Activated CD4-positive, alpha-beta T cell treated with anti-CD3 and anti-CD28 coated beads for 48 hours (primary cell): ENCODE data around the gene NBPF3.
A peak's percentile ranks its signal among the peaks of the same experiment; 100 is the strongest.
"Not testable (repeated sequence)": the region's sequence is repeated elsewhere in the genome, so short reads cannot be mapped to it uniquely, and the experiment has no call there.

Source experiments
- DNase-seq: peaks from one replicate; pipeline ENCODE4 v3.0.0-alpha.2; 2020

Gene NBPF3

GRCh38 chr1:21439721-21440629, at the start of gene NBPF3:
TSS of gene NBPF3 (plus strand) at chr1:21440137. CDS start at chr1:21445087, 4,950 bp downstream.
- peak; percentile 91 for DNase-seq

GRCh38 chr1:21391497-21391896, 48.4 kb upstream of the NBPF3 start:
- no peak for DNase-seq

GRCh38 chr1:21392587-21393263, 47.2 kb upstream of the NBPF3 start:
- no peak for DNase-seq

DNA sequence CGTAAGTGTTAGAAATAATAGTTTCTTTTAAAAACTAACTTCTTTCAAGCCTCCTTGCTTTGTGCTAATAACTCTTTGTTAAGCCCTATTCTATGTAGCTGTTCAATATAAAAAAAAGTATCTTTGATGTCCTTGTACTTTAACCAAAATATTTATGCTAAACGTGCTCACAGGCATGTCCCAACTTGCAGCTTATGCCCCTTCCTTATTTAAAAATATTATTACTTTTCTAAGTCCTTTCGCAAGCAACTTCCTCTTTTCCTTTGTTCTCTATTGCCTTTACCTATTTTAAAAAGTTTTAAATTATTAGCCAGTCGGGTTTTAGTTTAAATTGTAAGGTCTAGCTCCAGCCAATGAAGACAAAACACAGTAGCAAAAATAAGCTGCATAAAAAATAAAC, 43.4 kb upstream of the NBPF3 start:
- DNase-seq: no peak

- DNase-seq: peak; percentile 16
Measured at GRCh38 chr1:21397813-21398188, 42.1 kb upstream of the NBPF3 start.

DNA sequence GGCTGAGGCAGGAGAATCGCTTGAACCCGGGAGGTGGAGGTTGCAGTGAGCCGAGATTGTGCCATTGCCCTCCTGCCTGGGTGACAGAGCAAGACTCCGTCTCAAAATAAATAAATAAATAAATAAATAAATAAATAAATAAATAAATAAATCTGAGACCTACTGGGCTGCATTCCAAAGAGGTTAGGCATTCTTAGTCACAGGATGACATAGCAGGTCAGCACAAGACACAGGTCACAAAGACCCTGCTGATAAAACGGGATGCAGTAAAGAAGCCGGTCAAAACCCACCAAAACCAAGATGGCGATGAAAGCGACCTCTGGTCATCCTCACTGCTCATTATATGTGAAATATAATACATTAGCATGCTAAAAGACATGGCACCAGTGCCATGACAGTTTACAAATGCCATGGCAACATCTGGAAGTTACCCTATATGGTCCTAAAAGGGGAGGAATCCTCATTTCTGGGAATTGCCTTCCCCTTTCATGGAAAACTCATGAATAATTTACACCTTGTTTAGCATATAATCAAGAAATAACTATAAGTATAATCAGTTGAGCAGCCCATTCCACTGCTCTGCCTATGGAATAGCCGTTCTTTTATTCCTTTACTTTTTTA, 38.1 kb upstream of the NBPF3 start:
- DNase-seq: not testable (repeated sequence)

DNA sequence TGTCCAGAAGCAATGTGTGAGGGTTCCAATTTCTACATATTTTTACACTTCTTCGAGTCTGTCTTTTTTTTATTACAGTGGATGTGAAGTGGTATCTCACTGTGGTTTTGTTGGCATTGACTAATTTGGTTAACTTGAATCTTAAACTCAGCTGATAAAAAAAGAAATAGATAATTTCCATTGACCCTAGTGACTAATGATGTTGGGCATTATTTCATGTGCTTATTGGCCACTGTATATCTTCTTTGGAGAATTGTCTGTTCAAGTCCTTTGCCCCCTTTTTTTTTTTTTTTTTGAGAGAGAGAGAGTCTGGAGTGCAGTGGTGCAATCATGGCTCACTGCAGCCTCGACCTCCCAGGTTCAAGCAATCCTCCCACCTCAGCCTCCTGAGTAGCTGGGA, 33.3 kb upstream of the NBPF3 start:
- DNase-seq: no peak

DNA sequence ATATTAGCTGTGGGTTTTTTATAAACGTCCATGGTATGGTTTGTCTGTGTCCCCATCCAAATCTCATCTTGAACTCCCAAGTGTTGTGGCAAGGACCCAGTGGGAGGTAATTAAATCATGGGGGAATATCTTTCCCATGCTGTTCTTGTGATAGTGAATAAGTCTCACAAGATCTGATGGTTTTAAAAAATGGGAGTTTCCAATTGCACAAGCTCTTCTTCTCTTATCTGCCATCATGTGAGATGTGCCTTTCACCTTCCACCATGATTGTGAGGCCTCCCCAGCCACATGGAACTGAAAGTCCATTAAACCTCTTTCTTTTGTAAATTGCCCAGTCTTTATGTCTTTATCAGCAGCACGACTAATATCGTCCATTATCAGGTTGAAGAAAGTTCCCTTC, 30.0 kb upstream of the NBPF3 start:
- not testable (repeated sequence) for DNase-seq

- no peak for DNase-seq
Measured at GRCh38 chr1:21414015-21414414, 25.9 kb upstream of the NBPF3 start.

GRCh38 chr1:21420378-21420777, 19.6 kb upstream of the NBPF3 start:
- DNase-seq: not testable (repeated sequence)

DNA sequence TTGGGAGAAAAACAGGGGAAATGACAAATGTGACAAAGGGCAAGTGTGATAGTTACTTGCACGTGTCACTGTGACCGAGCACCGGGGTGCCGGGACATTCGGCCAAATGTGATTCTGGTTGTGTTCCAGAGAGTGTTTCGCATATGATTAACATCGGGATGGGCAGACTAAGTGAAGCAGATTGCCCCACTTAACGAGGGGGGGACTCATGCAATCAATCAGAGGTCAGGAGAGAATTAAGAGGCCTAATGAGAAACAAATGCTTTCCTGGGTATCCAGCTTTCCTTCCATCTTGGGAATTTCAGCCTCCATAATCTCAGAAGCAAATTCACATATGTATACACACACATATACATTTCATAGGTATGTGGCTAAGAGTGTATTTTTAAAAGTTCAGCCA, 18.6 kb upstream of the NBPF3 start:
- DNase-seq: not testable (repeated sequence)

DNA sequence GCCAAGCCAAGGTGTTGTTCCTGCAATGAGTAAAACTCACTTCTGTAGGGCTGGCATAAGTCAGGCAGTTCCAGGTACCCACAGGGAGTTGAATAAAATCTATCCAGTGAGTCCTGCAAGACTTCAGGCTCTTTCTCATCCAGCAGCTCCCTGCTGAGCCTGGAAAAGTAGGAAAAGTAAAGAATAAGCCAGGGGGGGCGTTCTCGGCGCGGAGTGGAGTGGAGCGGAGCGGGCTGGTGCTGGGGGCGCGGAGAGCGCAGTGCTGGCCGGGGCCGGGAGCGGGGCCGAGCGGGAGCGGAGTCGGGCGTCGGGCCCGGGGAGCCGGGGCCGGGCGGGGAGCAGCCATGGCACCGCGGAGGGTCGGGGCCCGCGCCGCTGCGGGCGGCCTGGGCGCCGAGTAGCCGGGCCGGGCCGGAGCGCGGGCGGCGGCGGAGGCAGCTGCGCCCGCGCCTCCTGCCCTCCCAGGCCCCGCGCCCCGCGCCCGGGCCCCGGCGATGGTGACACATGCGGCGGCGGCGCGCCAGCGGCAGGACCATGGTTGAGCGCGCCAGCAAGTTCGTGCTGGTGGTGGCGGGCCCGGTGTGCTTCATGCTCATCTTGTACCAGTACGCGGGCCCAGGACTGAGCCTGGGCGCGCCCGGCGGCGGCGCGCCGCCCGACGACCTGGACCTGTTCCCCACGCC, 12.0 kb upstream of the NBPF3 start:
- DNase-seq: not testable (repeated sequence)

GRCh38 chr1:21428481-21429073, 11.4 kb upstream of the NBPF3 start:
- not testable (repeated sequence) for DNase-seq

DNA sequence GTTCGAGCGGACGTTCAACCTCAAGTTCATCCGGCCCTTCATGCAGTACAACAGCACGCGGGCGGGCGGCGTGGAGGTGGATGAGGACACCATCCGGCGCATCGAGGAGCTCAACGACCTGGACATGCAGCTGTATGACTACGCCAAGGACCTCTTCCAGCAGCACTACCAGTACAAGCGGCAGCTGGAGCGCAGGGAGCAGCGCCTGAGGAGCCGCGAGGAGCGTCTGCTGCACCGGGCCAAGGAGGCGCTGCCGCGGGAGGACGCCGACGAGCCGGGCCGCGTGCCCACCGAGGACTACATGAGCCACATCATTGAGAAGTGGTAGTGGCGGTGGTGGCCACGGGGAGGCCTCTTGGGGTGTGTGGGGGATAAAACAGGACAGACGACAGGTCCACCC, 10.7 kb upstream of the NBPF3 start:
- not testable (repeated sequence) for DNase-seq

GRCh38 chr1:21430875-21431274, 9.1 kb upstream of the NBPF3 start:
- not testable (repeated sequence) for DNase-seq

DNA sequence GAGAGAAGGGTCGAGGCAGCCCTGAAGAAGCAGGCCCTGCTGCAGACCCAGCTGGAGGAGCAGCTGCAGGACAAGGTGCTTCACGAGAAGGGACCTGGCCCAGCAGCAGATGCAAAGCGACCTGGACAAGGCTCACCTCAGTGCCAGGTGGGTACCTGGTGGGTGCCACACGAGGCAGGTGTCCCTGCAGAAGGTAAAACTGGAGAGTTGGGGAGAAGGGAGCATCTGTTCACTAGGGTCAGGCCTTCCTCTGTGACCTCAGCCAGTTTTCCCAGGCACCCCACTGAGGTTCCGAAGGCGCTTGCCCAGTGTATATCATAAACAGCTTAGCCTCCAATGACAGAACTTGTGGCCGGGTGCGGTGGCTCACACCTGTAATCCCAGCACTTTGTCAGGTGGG, 5.5 kb upstream of the NBPF3 start:
- DNase-seq: no peak

GRCh38 chr1:21435646-21436487, 4.1 kb upstream of the NBPF3 start:
- DNase-seq: no peak

GRCh38 chr1:21436488-21437340, 3.2 kb upstream of the NBPF3 start:
- no peak for DNase-seq

- no peak for DNase-seq
Measured at GRCh38 chr1:21437341-21437640, 2.6 kb upstream of the NBPF3 start.

DNA sequence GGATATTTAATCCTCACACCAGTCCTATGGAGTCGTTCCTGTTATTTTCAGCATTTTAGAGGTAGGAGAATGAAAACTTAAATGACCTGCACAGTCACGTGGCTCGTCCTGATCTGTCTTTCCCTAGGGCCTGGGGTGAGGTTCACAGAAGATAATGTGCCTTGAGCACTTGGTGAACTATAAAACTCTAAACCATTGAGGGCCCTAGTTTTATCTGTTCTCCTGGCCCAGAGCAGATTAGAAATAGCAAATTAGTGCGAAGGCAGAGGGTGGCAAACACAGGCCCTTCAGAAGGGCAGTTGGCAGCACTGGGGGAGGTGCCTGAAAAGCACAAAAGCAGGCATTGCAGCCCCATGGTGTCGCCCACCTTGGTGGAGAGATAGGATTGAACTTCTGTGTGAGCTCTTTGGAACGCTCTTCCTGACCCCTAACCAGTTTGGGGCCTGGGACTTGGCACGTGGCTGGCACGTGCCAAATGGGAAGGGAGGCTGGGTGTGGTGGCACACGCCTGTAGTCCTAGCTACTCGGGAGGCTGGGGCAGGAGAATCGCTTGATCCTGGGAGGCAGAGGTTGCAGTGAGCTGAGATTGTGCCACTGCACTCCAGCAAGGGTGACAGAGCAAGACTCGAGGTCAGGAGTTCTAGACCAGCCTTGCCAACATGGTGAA, 1.2 kb upstream of the NBPF3 start:
- DNase-seq: not testable (repeated sequence)
